GM23338 (cell line): Measurements from ENCODE around the gene FAHD1.

ENCODE experiments used
- CTCF ChIP-seq, 2 experiments: fragments of 200-600 bp in 1 of 2; sonication (generic) in 1 of 2; conservative IDR thresholded peaks; 2 replicates each; pipeline versions ENCODE4 v1.5.1 to v1.6.1; 2016 to 2017; ENCODE audit warnings: antibody characterized with exemption in 2 of 2, low read depth in 2 of 2, mild to moderate bottlenecking in 2 of 2, moderate library complexity in 1 of 2
- JUNB ChIP-seq: IDR thresholded peaks from one replicate; pipeline ENCODE4 v1.6.1; 2016; ENCODE audit warnings: antibody characterized with exemption; ENCODE audit not compliant: unreplicated experiment
- NANOG ChIP-seq: IDR thresholded peaks from 2 replicates; pipeline ENCODE4 v1.6.1; 2016; ENCODE audit warnings: antibody characterized with exemption, borderline replicate concordance
- POLR2AphosphoS5 ChIP-seq: IDR thresholded peaks from 2 replicates; pipeline ENCODE4 v1.6.1; 2016; ENCODE audit warnings: antibody characterized with exemption, low read depth
- REST ChIP-seq: IDR thresholded peaks from one replicate; pipeline ENCODE4 v1.6.1; 2018; ENCODE audit warnings: antibody characterized with exemption; ENCODE audit not compliant: unreplicated experiment
- ZNF114 ChIP-seq: fragments of 250-450 bp; sonication (Bioruptor Pico); IDR thresholded peaks from 2 replicates; pipeline ENCODE4 v1.5.0; 2020; ENCODE audit warnings: mild to moderate bottlenecking, moderate library complexity

- no peak for TF ChIP-seq CTCF (conservative IDR thresholded peaks at IDR 0.05; ENCODE audit: low read depth in 2 of 2)
- no peak for TF ChIP-seq POLR2AphosphoS5
- TF ChIP-seq ZNF114 (CRISPR knock-in tag): no peak
- TF ChIP-seq JUNB: no peak
- no peak for TF ChIP-seq REST
- TF ChIP-seq NANOG: no peak
These were observed 37.4 kb upstream of the FAHD1 start for GRCh38 chr16:1789643-1790045.
